Esophagus muscularis mucosa (tissue), 4 donors: Measurements from ENCODE around the gene FLNA. TPM values are rescaled to one million over a fixed set of nuclear protein-coding genes. Genes with fewer than 3 reads are reported as not detected.

Experiments
- DNase-seq: peaks from one replicate; pipeline ENCODE4 v3.0.0-alpha.2; 2017; ENCODE audit errors: extremely low spot score
- H3K27ac ChIP-seq, 4 donors: fragments of 200-600 bp; sonication (generic); replicated peaks in 1 of 4; 1 replicate in 3 of 4; 2 replicates in 1 of 4; pipeline ENCODE4 v1.5.1; 2016 to 2019; ENCODE audit warnings: mild to moderate bottlenecking in 1 of 4
- H3K27me3 ChIP-seq, 4 donors: fragments of 200-600 bp; sonication (generic); one replicate each; pipeline versions ENCODE4 v1.5.1 to v1.6.0; 2016 to 2019
- H3K36me3 ChIP-seq, 4 donors: fragments of 200-600 bp; sonication (generic); one replicate each; pipeline ENCODE4 v1.5.1; 2016 to 2019
- H3K4me1 ChIP-seq, 4 donors: fragments of 200-600 bp; sonication (generic); one replicate each; pipeline ENCODE4 v1.5.1; 2016 to 2019
- H3K4me3 ChIP-seq, 4 donors: fragments of 200-600 bp; sonication (generic); 1 replicate in 2 of 4; 2 replicates in 2 of 4; pipeline ENCODE4 v1.5.1; 2016 to 2019; ENCODE audit warnings: mild to moderate bottlenecking in 4 of 4, moderate library complexity in 1 of 4
- H3K9me3 ChIP-seq, 4 donors: fragments of 200-600 bp; sonication (generic); 1 replicate in 3 of 4; 2 replicates in 1 of 4; pipeline ENCODE4 v1.5.1; 2016 to 2019
- EP300 ChIP-seq: sonication (generic); formaldehyde crosslinking; IDR thresholded peaks from one replicate; pipeline ENCODE4 v1.6.1; 2017; ENCODE audit warnings: antibody characterized with exemption
- POLR2A ChIP-seq: fragments of 450-650 bp; IDR thresholded peaks from one replicate; pipeline ENCODE4 v1.6.1; 2017; ENCODE audit warnings: antibody characterized with exemption, moderate library complexity, mild to moderate bottlenecking, low read depth
- POLR2AphosphoS5 ChIP-seq, 2 donors: sonication (generic); formaldehyde crosslinking; IDR thresholded peaks; one replicate each; pipeline ENCODE4 v1.6.1; 2017; ENCODE audit warnings: antibody characterized with exemption in 2 of 2
- WGBS: methylation state at CpG from one replicate; pipeline ENCODE4 v1.1.5; 2018; 5-methylcytosine and 5-hydroxymethylcytosine counted together
- intact Hi-C: fragments of 100-400 bp; cut with DNase I; formaldehyde crosslinking; loops from one replicate; pipeline ENCODE4 v1.15.1; 2023
- total RNA-seq, 4 donors: library from RNA; depleted of rRNA; stranded (reverse); fragments of >200 nt; gene quantifications; one replicate each; pipeline versions ENCODE4 v1.1.0 to v1.2.1, GENCODE V29; 2016
- TF ChIP-seq, protein P1 (sequence below), 3 experiments: fragments of 200-600 bp in 2 of 3; fragments of 450-650 bp in 1 of 3; sonication (generic) in 2 of 3; IDR thresholded peaks; one replicate each; pipeline ENCODE4 v1.5.1; 2017 to 2019; ENCODE audit warnings: antibody characterized with exemption in 3 of 3, mild to moderate bottlenecking in 2 of 3, moderate library complexity in 1 of 3

Gene FLNA, protein sequence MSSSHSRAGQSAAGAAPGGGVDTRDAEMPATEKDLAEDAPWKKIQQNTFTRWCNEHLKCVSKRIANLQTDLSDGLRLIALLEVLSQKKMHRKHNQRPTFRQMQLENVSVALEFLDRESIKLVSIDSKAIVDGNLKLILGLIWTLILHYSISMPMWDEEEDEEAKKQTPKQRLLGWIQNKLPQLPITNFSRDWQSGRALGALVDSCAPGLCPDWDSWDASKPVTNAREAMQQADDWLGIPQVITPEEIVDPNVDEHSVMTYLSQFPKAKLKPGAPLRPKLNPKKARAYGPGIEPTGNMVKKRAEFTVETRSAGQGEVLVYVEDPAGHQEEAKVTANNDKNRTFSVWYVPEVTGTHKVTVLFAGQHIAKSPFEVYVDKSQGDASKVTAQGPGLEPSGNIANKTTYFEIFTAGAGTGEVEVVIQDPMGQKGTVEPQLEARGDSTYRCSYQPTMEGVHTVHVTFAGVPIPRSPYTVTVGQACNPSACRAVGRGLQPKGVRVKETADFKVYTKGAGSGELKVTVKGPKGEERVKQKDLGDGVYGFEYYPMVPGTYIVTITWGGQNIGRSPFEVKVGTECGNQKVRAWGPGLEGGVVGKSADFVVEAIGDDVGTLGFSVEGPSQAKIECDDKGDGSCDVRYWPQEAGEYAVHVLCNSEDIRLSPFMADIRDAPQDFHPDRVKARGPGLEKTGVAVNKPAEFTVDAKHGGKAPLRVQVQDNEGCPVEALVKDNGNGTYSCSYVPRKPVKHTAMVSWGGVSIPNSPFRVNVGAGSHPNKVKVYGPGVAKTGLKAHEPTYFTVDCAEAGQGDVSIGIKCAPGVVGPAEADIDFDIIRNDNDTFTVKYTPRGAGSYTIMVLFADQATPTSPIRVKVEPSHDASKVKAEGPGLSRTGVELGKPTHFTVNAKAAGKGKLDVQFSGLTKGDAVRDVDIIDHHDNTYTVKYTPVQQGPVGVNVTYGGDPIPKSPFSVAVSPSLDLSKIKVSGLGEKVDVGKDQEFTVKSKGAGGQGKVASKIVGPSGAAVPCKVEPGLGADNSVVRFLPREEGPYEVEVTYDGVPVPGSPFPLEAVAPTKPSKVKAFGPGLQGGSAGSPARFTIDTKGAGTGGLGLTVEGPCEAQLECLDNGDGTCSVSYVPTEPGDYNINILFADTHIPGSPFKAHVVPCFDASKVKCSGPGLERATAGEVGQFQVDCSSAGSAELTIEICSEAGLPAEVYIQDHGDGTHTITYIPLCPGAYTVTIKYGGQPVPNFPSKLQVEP (N-terminal part only)
- over 10,000 TPM in 3 of 4 donors, 1,000 to 10,000 TPM in 1; 8,941 to 16,544 (median 12,362) TPM for total RNA-seq

DNA sequence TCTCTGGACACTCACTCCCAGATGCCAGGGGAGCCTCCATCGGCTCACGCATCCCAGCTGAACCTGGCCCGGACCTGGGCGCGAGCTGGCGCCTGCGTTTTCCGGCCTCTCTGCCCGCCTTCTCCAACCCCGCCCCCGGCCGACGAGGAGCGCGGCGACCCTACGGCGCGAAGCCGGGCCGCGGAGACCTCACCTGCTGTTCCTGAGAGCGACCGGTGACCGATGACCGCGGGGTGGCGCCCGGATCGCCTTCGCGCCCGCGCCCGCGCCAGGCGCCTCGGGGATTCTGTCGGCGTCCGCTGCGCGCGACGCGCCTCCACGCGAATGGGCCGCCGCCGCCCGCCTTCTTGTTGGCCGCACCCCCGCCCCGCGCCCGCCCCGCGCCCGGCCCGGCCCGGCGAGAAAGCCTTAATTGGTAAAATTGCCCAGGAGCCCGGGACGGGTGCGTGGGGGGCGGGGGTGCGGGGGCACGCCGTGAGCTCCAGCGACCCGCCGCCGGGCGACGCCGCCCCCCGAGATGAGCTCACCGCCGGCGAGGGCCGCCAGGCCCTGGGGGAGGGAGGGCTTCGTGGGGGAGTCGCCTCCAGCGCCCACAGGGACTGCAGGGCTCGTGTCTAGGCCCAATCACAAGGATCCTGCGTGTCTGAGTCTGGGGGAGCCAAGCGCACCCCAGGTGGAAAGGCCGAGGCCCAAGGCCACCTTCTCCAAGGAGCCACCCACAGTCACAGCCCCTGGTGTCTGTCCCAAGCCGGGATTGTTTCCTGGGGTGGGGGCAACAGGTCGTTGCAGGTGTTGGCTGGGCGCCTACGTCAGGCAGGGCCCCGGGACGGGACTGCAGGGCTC, at the start of gene FLNA:
Gene FLNA (minus strand): TSS at position 322 of the 843 bp plus-strand sequence. CDS start 3,389 bp downstream, outside the sequence.
- Histone ChIP-seq H3K4me3 (peak within 1 kb of the TSS; percentile 67 to 75 (median 74)), H3K36me3 (peaks cover 0 to 16% (median 9%) of the 10 kb centered on the region in 4 donors), H3K4me1 (peaks cover 13 to 43% (median 32%) of the 10 kb centered on the region in 4 donors), H3K27me3 (no peaks in the 10 kb centered on the region), H3K27ac (peak within 1 kb of the TSS; percentile 96 to 97 (median 97)), H3K9me3 (no peaks in the 10 kb centered on the region)
- TF ChIP-seq POLR2AphosphoS5 (IDR thresholded peaks at IDR 0.05) (peak in 1 of 2 donors; percentile 42), POLR2A (peak; percentile 44), EP300 (no peak)
- TF ChIP-seq, protein P1, sequence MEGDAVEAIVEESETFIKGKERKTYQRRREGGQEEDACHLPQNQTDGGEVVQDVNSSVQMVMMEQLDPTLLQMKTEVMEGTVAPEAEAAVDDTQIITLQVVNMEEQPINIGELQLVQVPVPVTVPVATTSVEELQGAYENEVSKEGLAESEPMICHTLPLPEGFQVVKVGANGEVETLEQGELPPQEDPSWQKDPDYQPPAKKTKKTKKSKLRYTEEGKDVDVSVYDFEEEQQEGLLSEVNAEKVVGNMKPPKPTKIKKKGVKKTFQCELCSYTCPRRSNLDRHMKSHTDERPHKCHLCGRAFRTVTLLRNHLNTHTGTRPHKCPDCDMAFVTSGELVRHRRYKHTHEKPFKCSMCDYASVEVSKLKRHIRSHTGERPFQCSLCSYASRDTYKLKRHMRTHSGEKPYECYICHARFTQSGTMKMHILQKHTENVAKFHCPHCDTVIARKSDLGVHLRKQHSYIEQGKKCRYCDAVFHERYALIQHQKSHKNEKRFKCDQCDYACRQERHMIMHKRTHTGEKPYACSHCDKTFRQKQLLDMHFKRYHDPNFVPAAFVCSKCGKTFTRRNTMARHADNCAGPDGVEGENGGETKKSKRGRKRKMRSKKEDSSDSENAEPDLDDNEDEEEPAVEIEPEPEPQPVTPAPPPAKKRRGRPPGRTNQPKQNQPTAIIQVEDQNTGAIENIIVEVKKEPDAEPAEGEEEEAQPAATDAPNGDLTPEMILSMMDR (IDR thresholded peaks at IDR 0.05): peak in 1 of 3 experiments; percentile 15
- intact Hi-C loops: no loop called here
- WGBS: 52% methylated on average over 51 of the region's 95 CpGs
- DNase-seq: no peak

DNA sequence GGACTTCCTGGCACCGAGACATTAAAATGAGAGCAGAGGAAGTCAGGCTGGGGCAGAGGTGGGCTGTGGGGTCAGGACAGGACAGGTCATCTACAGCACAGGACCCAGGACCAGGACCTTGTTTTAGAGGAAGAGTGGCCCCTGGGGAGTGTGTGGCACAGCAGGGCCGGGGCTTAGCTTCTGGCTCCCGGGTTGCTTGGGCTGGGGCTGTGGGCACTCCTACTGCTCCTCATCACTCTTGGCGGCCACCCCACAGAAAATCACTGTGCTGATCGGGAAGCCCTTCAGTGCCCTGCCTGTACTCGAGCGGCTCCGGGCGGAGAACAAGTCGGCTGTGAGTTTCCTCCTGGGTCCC, 45.9 kb upstream of the FLNA start:
- H3K9me3 ChIP-seq: no peaks in the 10 kb centered on the region
- H3K4me3 ChIP-seq: no peak overlapping the region
- WGBS: 78% methylated on average over 3 of the region's 10 CpGs
- DNase-seq: no peak
- TF ChIP-seq EP300 (no peak), POLR2AphosphoS5 (IDR thresholded peaks at IDR 0.05) (no peak), POLR2A (no peak)
- TF ChIP-seq, protein P1 (IDR thresholded peaks at IDR 0.05): no peak
- H3K27ac ChIP-seq: peak overlapping the region in 3 of 4 donors; percentile 15 to 21 (median 20)
- H3K27me3 ChIP-seq: no peaks in the 10 kb centered on the region
- peaks cover 4 to 9% (median 6%) of the 10 kb centered on the region in 4 donors for H3K4me1 ChIP-seq
- peaks cover 0 to 20% (median 5%) of the 10 kb centered on the region in 4 donors for H3K36me3 ChIP-seq
- intact Hi-C loops: no loop called here

DNA sequence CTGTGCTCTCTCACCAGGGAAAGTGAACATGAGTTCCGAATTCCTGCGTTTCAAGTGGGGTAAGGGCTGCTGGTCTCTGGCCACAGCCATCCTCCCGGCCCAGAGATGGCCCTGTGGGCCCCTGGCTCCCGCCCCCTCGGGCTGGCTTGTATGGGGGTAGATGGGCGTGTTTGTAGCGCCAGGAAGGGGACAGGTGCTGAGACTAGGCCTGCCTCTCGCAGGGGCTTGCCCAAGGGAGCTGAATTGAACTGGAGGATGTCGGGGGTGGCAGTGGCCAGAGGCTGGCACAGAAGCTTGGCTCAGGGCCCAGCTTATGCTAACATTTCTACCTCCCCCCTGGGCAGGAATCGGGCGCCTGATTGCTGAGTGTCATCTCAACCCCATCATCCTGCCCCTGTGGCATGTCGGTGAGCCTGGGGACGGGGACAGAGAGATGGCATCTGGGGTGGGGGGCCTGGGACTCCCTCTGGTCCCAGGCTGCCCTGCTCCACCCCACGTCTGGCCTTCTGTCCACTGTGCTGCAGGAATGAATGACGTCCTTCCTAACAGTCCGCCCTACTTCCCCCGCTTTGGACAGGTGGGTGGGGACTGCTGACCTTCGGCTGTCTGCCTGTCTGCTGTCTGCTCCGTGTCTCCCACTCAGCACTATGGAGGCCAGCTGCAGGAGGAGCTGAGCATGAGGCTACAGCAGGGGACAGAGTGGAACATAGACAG, 45.4 kb upstream of the FLNA start:
- intact Hi-C loops: no loop called here
- WGBS: 73% methylated on average over 12 of the region's 19 CpGs
- TF ChIP-seq EP300 (no peak), POLR2A (no peak), POLR2AphosphoS5 (IDR thresholded peaks at IDR 0.05) (no peak)
- TF ChIP-seq, protein P1 (IDR thresholded peaks at IDR 0.05): no peak
- no peaks in the 10 kb centered on the region for H3K9me3 ChIP-seq
- DNase-seq: no peak
- H3K36me3 ChIP-seq: peaks cover 0 to 24% (median 8%) of the 10 kb centered on the region in 4 donors
- H3K27ac ChIP-seq: peak overlapping the region; percentile 15 to 33 (median 20)
- no peak overlapping the region for H3K4me3 ChIP-seq
- H3K27me3 ChIP-seq: no peaks in the 10 kb centered on the region
- peaks cover 4 to 9% (median 6%) of the 10 kb centered on the region in 4 donors for H3K4me1 ChIP-seq
